Measurements from ENCODE around the gene FAIM. TPM values are rescaled to one million over a fixed set of nuclear protein-coding genes. Genes with fewer than 3 reads are reported as not detected.
A peak's percentile ranks its signal among the peaks of the same experiment; 100 is the strongest.
"Not testable (repeated sequence)": the region's sequence is repeated elsewhere in the genome, so short reads cannot be mapped to it uniquely, and the experiment has no call there.

The FAIM gene
- total and polyA plus RNA-seq, 9 donors: 11.3 to 15.2 (median 13.7) TPM

DNA sequence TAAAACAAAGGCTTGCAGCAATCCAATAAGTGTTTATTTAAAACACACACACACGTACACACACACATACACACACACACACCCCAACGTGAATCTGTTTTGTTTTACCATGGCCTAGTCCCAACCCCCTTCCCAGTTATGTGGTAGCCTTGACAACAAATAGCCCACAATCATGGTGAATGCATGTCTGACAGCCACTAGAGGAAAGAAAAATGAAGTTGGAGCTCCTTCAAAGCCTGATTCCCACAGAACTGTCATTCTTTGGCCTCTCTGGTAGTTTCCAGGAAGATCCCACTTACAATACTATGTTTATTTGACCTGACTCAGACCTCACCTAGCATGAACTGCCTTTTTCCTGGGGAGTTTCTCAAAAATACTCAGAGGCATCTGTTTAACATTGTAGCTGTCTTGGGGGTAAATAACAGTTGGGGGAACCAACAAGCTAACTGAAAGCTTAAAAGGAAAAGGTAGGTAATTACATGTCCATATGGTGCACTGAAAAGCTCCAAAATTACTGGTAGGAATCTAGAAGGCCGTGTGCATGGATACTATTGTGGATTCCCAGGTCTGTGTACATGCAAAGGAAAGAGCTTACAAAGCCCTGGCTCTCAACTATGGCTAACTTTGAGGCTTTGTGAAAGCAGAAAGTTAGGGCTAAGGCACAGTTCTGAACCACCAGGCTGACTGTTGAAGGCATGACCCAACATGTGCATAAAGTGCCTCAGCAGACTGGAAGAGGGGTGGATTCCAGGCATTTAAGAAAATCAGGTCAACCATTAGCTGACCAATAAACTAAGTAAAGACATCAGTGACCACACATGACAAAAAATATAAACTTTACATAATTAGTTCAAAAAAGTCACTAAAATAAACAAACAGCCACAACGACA, 65.3 kb downstream of the FAIM start:
- no peak overlapping the region for H3K4me3 ChIP-seq (ENCODE audit: low read length)
- DNase-seq: peak; percentile 58
- WGBS (ENCODE audit: insufficient coverage): 16% methylated on average over 2 of the region's 4 CpGs
- H3K4me1 ChIP-seq (ENCODE audit: control insufficient read depth, insufficient read depth, low read length): no peaks in the 10 kb centered on the region
- peaks cover 5% of the 10 kb centered on the region for H3K36me3 ChIP-seq (ENCODE audit: control insufficient read depth, insufficient read depth, low read length)
- peaks cover 6% of the 10 kb centered on the region for H3K9me3 ChIP-seq (replicated peaks; ENCODE audit: control insufficient read depth, low read depth, low read length)
- H3K27me3 ChIP-seq (ENCODE audit: control insufficient read depth, insufficient read depth, low read length): no peaks in the 10 kb centered on the region
- H3K27ac ChIP-seq (ENCODE audit: low read length): no peak overlapping the region

DNA sequence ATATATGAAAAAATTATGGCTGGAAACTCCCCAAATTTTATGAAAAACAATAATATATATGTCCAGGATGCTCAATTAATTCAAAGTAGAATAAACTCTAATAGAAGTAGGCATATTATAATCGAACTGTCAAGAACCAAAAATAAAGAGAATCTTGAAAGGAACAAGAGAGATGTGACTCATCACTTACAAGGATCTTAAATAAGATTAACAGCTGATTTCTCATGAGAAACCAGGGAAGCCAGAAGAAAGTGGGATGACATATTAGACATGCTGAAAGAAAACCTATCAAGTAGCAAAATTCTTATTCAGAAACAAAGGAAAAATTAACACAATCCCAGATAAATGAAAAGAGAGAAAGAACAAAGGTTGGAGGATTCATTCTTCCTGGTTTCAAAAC, 66.8 kb downstream of the FAIM start:
- no peak for DNase-seq
- no CpG with 5 or more reads among the region's 1 CpG for WGBS (ENCODE audit: insufficient coverage)
- Histone ChIP-seq H3K4me1 (ENCODE audit: control insufficient read depth, insufficient read depth, low read length) (no peaks in the 10 kb centered on the region), H3K36me3 (ENCODE audit: control insufficient read depth, insufficient read depth, low read length) (peaks cover 5% of the 10 kb centered on the region), H3K9me3 (replicated peaks; ENCODE audit: control insufficient read depth, low read depth, low read length) (peaks cover 6% of the 10 kb centered on the region), H3K4me3 (ENCODE audit: low read length) (no peak overlapping the region), H3K27me3 (ENCODE audit: control insufficient read depth, insufficient read depth, low read length) (no peaks in the 10 kb centered on the region), H3K27ac (ENCODE audit: low read length) (no peak overlapping the region)

GRCh38 chr3:138678086-138678485, 69.5 kb downstream of the FAIM start:
- WGBS (ENCODE audit: insufficient coverage): no CpG with 5 or more reads among the region's 1 CpG
- no peak for DNase-seq
- Histone ChIP-seq H3K27me3 (ENCODE audit: control insufficient read depth, insufficient read depth, low read length) (no peaks in the 10 kb centered on the region), H3K4me1 (ENCODE audit: control insufficient read depth, insufficient read depth, low read length) (no peaks in the 10 kb centered on the region), H3K4me3 (ENCODE audit: low read length) (no peak overlapping the region), H3K36me3 (ENCODE audit: control insufficient read depth, insufficient read depth, low read length) (peaks cover 7% of the 10 kb centered on the region), H3K27ac (ENCODE audit: low read length) (no peak overlapping the region), H3K9me3 (replicated peaks; ENCODE audit: control insufficient read depth, low read depth, low read length) (peaks cover 6% of the 10 kb centered on the region)

DNA sequence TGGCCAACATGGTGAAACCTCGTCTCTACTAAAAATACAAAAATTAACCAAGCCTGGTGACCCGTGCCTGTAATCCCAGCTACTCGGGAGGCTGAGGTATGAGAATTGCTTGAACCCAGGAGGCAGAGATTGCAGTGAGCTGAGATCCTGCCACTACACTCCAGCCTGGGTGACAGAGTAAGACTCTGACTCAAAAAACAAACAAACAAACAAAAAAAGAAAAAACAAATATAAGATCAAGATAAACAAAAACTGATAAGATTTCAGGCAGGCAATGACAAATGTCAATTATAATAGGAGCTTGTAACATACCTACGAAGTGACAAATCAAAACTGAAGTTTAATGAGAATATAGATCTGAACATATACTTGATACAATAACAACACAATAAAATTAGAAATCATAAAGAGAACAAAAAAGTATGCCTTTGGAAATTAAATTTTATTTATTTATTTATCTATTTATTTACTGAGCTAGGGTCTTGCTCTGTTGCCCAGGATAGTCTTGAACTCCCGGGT, 70.4 kb downstream of the FAIM start:
- no peak for DNase-seq
- Histone ChIP-seq H3K9me3 (replicated peaks; ENCODE audit: control insufficient read depth, low read depth, low read length) (peaks cover 6% of the 10 kb centered on the region), H3K4me3 (ENCODE audit: low read length) (no peak overlapping the region), H3K27me3 (ENCODE audit: control insufficient read depth, insufficient read depth, low read length) (no peaks in the 10 kb centered on the region), H3K36me3 (ENCODE audit: control insufficient read depth, insufficient read depth, low read length) (peaks cover 7% of the 10 kb centered on the region), H3K27ac (ENCODE audit: low read length) (no peak overlapping the region), H3K4me1 (ENCODE audit: control insufficient read depth, insufficient read depth, low read length) (no peaks in the 10 kb centered on the region)
- WGBS (ENCODE audit: insufficient coverage): no CpG with 5 or more reads among the region's 5 CpGs

- DNase-seq; H3K4me3 ChIP-seq (ENCODE audit: low read length); H3K9me3 ChIP-seq (replicated peaks; ENCODE audit: control insufficient read depth, low read depth, low read length); H3K36me3 ChIP-seq (ENCODE audit: control insufficient read depth, insufficient read depth, low read length); H3K27ac ChIP-seq (ENCODE audit: low read length); H3K4me1 ChIP-seq (ENCODE audit: control insufficient read depth, insufficient read depth, low read length); H3K27me3 ChIP-seq (ENCODE audit: control insufficient read depth, insufficient read depth, low read length): not testable (repeated sequence)
- 100% methylated on average over 2 of the region's 6 CpGs for WGBS (ENCODE audit: insufficient coverage)
These were observed 72.4 kb downstream of the FAIM start for GRCh38 chr3:138680974-138681373.

DNA sequence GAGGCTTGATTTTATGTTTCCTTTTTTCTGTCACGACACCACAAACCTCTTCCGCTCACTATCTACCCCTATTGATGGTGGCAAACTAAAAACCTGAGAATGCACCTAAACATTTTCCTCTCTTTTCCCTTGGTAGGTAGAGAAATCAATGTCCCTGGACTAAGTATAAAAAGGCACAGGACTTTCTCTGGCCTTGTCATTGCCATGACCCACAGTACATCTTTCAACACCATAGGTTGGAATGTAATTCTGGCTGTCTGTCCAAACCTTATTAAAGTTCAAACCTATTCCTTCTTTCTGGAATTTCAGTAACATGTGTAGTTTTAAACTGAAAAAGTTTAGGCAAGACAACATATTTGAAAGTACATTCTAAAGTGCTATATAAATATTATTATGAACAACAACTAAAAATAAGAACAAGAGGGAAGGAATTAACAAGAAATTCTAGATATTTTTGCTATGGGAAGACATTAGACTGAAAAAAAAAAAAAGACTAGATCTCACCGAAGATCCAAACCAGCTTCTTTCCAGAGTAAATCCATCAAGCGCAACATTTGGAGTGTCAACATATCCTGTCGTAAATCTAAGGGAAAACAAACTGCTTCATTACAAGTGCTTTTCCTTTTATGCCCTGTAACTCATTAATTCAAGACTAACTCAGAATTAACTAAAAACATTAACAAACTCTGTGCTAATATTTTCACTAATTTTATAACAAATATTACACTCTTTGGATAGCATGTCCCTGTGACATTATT, 73.1 kb downstream of the FAIM start:
- H3K4me3 ChIP-seq (ENCODE audit: low read length): no peak overlapping the region
- H3K4me1 ChIP-seq (ENCODE audit: control insufficient read depth, insufficient read depth, low read length): no peaks in the 10 kb centered on the region
- peaks cover 4% of the 10 kb centered on the region for H3K36me3 ChIP-seq (ENCODE audit: control insufficient read depth, insufficient read depth, low read length)
- DNase-seq: no peak
- no peaks in the 10 kb centered on the region for H3K27me3 ChIP-seq (ENCODE audit: control insufficient read depth, insufficient read depth, low read length)
- H3K27ac ChIP-seq (ENCODE audit: low read length): no peak overlapping the region
- H3K9me3 ChIP-seq (replicated peaks; ENCODE audit: control insufficient read depth, low read depth, low read length): peaks cover 4% of the 10 kb centered on the region
- WGBS (ENCODE audit: insufficient coverage): 83% methylated on average over 1 of the region's 5 CpGs

GRCh38 chr3:138682648-138683047, 74.1 kb downstream of the FAIM start:
- H3K27me3 ChIP-seq (ENCODE audit: control insufficient read depth, insufficient read depth, low read length): no peaks in the 10 kb centered on the region
- H3K4me3 ChIP-seq (ENCODE audit: low read length): no peak overlapping the region
- peaks cover 2% of the 10 kb centered on the region for H3K36me3 ChIP-seq (ENCODE audit: control insufficient read depth, insufficient read depth, low read length)
- H3K9me3 ChIP-seq (replicated peaks; ENCODE audit: control insufficient read depth, low read depth, low read length): no peaks in the 10 kb centered on the region
- no peak overlapping the region for H3K27ac ChIP-seq (ENCODE audit: low read length)
- no peak for DNase-seq
- no peaks in the 10 kb centered on the region for H3K4me1 ChIP-seq (ENCODE audit: control insufficient read depth, insufficient read depth, low read length)

Other genes with a start within 250 kb of the FAIM start
- 11.0 TPM for gene ESYT3, start 174.2 kb upstream of the FAIM start, total RNA-seq
- 10 to 100 TPM in 7 of 8 donors, 1 to 10 TPM in 1; 9.0 to 14.6 (median 12.0) TPM for gene ESYT3, start 174.2 kb upstream of the FAIM start, polyA plus RNA-seq (ENCODE audit: insufficient read depth in 1 of 8, insufficient read length in 8 of 8, low replicate concordance in 1 of 8)
- 35.0 TPM for gene CEP70, start 14.5 kb upstream of the FAIM start, total RNA-seq
- 10 to 100 TPM; 16.7 to 22.4 (median 19.6) TPM for gene CEP70, start 14.5 kb upstream of the FAIM start, polyA plus RNA-seq (ENCODE audit: insufficient read depth in 1 of 8, insufficient read length in 8 of 8, low replicate concordance in 1 of 8)
- gene PIK3CB, start 226.2 kb downstream of the FAIM start, total RNA-seq: 8.0 TPM
- gene PIK3CB, start 226.2 kb downstream of the FAIM start, polyA plus RNA-seq (ENCODE audit: insufficient read depth in 1 of 8, insufficient read length in 8 of 8, low replicate concordance in 1 of 8): 10 to 100 TPM in 4 of 8 donors, 1 to 10 TPM in 4; 9.4 to 16.3 (median 10.3) TPM